IMR-90 (cell line): Measurements from ENCODE around the gene CIRBP. TPM values are rescaled to one million over a fixed set of nuclear protein-coding genes. Genes with fewer than 3 reads are reported as not detected.

Source experiments
- polyA plus RNA-seq, 3 experiments: library from polyadenylated mRNA; depleted of rRNA; stranded (reverse); fragments of >200 nt; gene quantifications; 2 replicates each; pipeline ENCODE4 v1.2.3, GENCODE V29; 2012; ENCODE audit warnings: low replicate concordance in 1 of 3
- total RNA-seq: library from RNA; depleted of rRNA; stranded (reverse); fragments of >200 nt; gene quantifications from 2 replicates; pipeline ENCODE4 v1.2.3, GENCODE V29; 2012
- TF ChIP-seq, protein P1 (sequence below): conservative IDR thresholded peaks from 2 replicates; pipeline ENCODE4 v1.5.1; 2012; ENCODE audit warnings: mild to moderate bottlenecking, low read depth, low read length, improper control_type of control experiment

CIRBP gene
- total and polyA plus RNA-seq, 2 of the 4 experiments (the other 2 are of a cell fraction): 299 to 542 TPM

DNA sequence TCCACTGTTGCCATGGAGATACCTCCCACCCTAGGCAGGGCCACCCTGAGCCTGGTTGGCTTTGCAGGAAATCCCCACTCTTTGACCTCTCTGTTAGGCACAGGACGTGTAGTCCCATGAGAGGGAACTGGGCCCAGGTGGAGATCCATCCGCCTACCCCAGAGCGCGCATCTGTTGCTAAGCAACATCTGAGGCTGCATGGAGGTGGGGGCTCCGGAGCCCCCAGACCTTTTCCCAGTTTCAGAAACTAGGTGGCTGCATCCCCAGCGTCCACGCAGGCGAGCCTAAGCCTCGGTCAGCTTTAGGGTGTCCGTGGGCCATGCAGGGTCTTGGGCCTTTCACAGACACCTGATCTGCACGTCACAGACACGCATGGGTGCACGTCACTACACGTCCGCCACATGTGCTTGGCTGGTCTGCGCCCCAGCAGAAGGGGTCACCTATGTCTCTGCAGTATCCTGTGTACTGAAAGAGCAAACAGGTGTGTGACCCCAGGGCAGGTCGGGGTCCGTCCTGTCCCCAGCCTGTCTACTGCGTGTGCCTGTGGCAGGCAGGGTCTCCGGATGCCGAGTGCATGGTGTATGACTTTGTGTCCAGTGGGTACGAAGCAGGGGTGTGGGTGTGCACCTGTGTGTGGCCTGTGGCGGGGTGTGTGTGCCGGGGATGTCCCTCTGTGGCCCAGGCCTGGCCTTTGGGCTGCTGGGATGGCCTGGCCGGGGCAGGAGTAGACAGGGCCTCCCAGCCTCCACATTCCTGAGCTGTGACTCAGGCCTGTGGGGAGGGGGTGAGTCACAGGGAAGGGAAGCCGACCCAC lies 4.1 kb upstream of the CIRBP start (continued):
- TF ChIP-seq, protein P1, sequence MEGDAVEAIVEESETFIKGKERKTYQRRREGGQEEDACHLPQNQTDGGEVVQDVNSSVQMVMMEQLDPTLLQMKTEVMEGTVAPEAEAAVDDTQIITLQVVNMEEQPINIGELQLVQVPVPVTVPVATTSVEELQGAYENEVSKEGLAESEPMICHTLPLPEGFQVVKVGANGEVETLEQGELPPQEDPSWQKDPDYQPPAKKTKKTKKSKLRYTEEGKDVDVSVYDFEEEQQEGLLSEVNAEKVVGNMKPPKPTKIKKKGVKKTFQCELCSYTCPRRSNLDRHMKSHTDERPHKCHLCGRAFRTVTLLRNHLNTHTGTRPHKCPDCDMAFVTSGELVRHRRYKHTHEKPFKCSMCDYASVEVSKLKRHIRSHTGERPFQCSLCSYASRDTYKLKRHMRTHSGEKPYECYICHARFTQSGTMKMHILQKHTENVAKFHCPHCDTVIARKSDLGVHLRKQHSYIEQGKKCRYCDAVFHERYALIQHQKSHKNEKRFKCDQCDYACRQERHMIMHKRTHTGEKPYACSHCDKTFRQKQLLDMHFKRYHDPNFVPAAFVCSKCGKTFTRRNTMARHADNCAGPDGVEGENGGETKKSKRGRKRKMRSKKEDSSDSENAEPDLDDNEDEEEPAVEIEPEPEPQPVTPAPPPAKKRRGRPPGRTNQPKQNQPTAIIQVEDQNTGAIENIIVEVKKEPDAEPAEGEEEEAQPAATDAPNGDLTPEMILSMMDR: no peak
